H9 (cell line): ENCODE data around the gene PTX3. TPM values are rescaled to one million over a fixed set of nuclear protein-coding genes. Genes with fewer than 3 reads are reported as not detected.

Experiments used
- DNase-seq: peaks from one replicate; pipeline ENCODE4 v3.0.0-alpha.2; 2017
- H2AFZ ChIP-seq: one replicate; pipeline ENCODE4 v1.6.1; 2013; ENCODE audit warnings: mild to moderate bottlenecking, low read length, control low read depth, moderate library complexity
- H2AK5ac ChIP-seq: 2 replicates; pipeline ENCODE4 v1.6.1; 2013; ENCODE audit warnings: low read length, control low read depth, mixed read lengths; ENCODE audit not compliant: insufficient read length
- H2BK120ac ChIP-seq: one replicate; pipeline ENCODE4 v1.6.1; 2013; ENCODE audit warnings: low read depth, mild to moderate bottlenecking, low read length, control low read depth, inconsistent platforms; ENCODE audit not compliant: poor library complexity, severe bottlenecking
- H2BK12ac ChIP-seq: 2 replicates; pipeline ENCODE4 v1.6.1; 2013; ENCODE audit warnings: low read length, control low read depth, mixed read lengths, low read depth; ENCODE audit not compliant: insufficient read length
- H2BK15ac ChIP-seq: 2 replicates; pipeline ENCODE4 v1.6.1; 2013; ENCODE audit warnings: low read depth, low read length, control low read depth
- H2BK20ac ChIP-seq: one replicate; pipeline ENCODE4 v1.6.1; 2013; ENCODE audit warnings: low read depth, mild to moderate bottlenecking, low read length, control low read depth, inconsistent platforms; ENCODE audit not compliant: poor library complexity, severe bottlenecking
- H2BK5ac ChIP-seq: 2 replicates; pipeline ENCODE4 v1.6.1; 2013; ENCODE audit warnings: low read length, control low read depth, mixed read lengths; ENCODE audit not compliant: insufficient read length
- H3K14ac ChIP-seq: 2 replicates; pipeline ENCODE4 v1.6.1; 2013; ENCODE audit warnings: low read length, control low read depth; ENCODE audit not compliant: insufficient read depth
- H3K18ac ChIP-seq: 2 replicates; pipeline ENCODE4 v1.6.1; 2013; ENCODE audit warnings: low read depth, mild to moderate bottlenecking, mixed read lengths, low read length, control low read depth; ENCODE audit not compliant: insufficient read length
- H3K23ac ChIP-seq: 2 replicates; pipeline ENCODE4 v1.6.1; 2013; ENCODE audit warnings: low read length, control low read depth, mixed read lengths, low read depth; ENCODE audit not compliant: insufficient read length
- H3K23me2 ChIP-seq: 2 replicates; pipeline ENCODE4 v1.6.1; 2013; ENCODE audit warnings: low read depth, mild to moderate bottlenecking, mixed read lengths, low read length, control low read depth; ENCODE audit not compliant: insufficient read length, poor library complexity, severe bottlenecking
- H3K27ac ChIP-seq: 2 replicates; pipeline ENCODE4 v1.5.1; 2013; ENCODE audit warnings: low read length, control low read depth, mixed read lengths, low read depth; ENCODE audit not compliant: insufficient read length
- H3K27me3 ChIP-seq: 2 replicates; pipeline ENCODE4 v1.6.1; 2013; ENCODE audit warnings: low read length, control low read depth, inconsistent platforms; ENCODE audit not compliant: insufficient read depth
- H3K4ac ChIP-seq: 2 replicates; pipeline ENCODE4 v1.6.1; 2013; ENCODE audit warnings: low read depth, mild to moderate bottlenecking, control low read depth, inconsistent platforms, low read length, moderate library complexity
- H3K4me1 ChIP-seq: 2 replicates; pipeline ENCODE4 v1.6.1; 2013; ENCODE audit warnings: low read length, control low read depth, inconsistent platforms; ENCODE audit not compliant: insufficient read depth
- H3K4me2 ChIP-seq: 2 replicates; pipeline ENCODE4 v1.6.1; 2013; ENCODE audit warnings: low read length, control low read depth, mixed read lengths; ENCODE audit not compliant: insufficient read length, insufficient read depth
- H3K56ac ChIP-seq: 2 replicates; pipeline ENCODE4 v1.6.1; 2013; ENCODE audit warnings: low read depth, mild to moderate bottlenecking, mixed read lengths, low read length, control low read depth; ENCODE audit not compliant: insufficient read length
- H3K79me1 ChIP-seq: 2 replicates; pipeline ENCODE4 v1.6.1; 2013; ENCODE audit warnings: low read depth, mild to moderate bottlenecking, moderate library complexity, low read length, control low read depth, inconsistent platforms; ENCODE audit not compliant: insufficient read depth, poor library complexity, severe bottlenecking
- H3K79me2 ChIP-seq: 2 replicates; pipeline ENCODE4 v1.6.1; 2013; ENCODE audit warnings: low read length, control low read depth, inconsistent platforms; ENCODE audit not compliant: insufficient read depth
- H3K9ac ChIP-seq: 2 replicates; pipeline ENCODE4 v1.6.1; 2013; ENCODE audit warnings: low read length, control low read depth, mixed read lengths; ENCODE audit not compliant: insufficient read length; ENCODE audit errors: extremely low read depth
- H3K9me3 ChIP-seq: one replicate; pipeline ENCODE4 v1.6.1; 2013; ENCODE audit warnings: low read depth, low read length, inconsistent platforms; ENCODE audit not compliant: control insufficient read depth
- H3T11ph ChIP-seq: one replicate; pipeline ENCODE4 v1.6.1; 2013; ENCODE audit warnings: mild to moderate bottlenecking, low read length, control low read depth, inconsistent platforms
- H4K20me1 ChIP-seq: one replicate; pipeline ENCODE4 v1.6.1; 2013; ENCODE audit not compliant: control insufficient read depth, insufficient read length, insufficient read depth
- H4K5ac ChIP-seq: 2 replicates; pipeline ENCODE4 v1.6.1; 2013; ENCODE audit warnings: low read depth, mild to moderate bottlenecking, mixed read lengths, low read length, control low read depth; ENCODE audit not compliant: insufficient read length
- H4K8ac ChIP-seq: replicated peaks from 2 replicates; pipeline ENCODE4 v1.6.1; 2013; ENCODE audit warnings: low read length, control low read depth, mixed read lengths, low read depth; ENCODE audit not compliant: insufficient read length
- H4K91ac ChIP-seq: 2 replicates; pipeline ENCODE4 v1.6.1; 2013; ENCODE audit warnings: low read depth, mild to moderate bottlenecking, moderate library complexity, mixed read lengths, low read length, control low read depth; ENCODE audit not compliant: insufficient read length
- H3K27ac Mint-ChIP-seq, 3 experiments: 2 replicates in 2 of 3; 3 replicates in 1 of 3; pipeline ENCODE4 v1.8.0; 2020 to 2021; ENCODE audit warnings: mixed read lengths in 3 of 3, mild to moderate bottlenecking in 1 of 3, moderate library complexity in 1 of 3
- H3K27me3 Mint-ChIP-seq: 2 replicates; pipeline ENCODE4 v1.8.0; 2021; ENCODE audit warnings: low read depth, mild to moderate bottlenecking, moderate library complexity, mixed read lengths
- H3K36me3 Mint-ChIP-seq, 3 experiments: 2 replicates in 2 of 3; 3 replicates in 1 of 3; pipeline ENCODE4 v1.8.0; 2020 to 2021; ENCODE audit warnings: low read depth in 3 of 3, mixed read lengths in 3 of 3; ENCODE audit not compliant: insufficient read depth in 1 of 3
- H3K4me1 Mint-ChIP-seq, 2 experiments: 2 replicates each; pipeline ENCODE4 v1.8.0; 2020; ENCODE audit warnings: mixed read lengths in 2 of 2
- H3K4me3 Mint-ChIP-seq, 2 experiments: 2 replicates in 1 of 2; 3 replicates in 1 of 2; pipeline ENCODE4 v1.8.0; 2020 to 2021; ENCODE audit warnings: mild to moderate bottlenecking in 2 of 2, mixed read lengths in 2 of 2, moderate library complexity in 1 of 2
- H3K9me3 Mint-ChIP-seq, 2 experiments: 2 replicates in 1 of 2; 3 replicates in 1 of 2; pipeline ENCODE4 v1.8.0; 2020; ENCODE audit warnings: mild to moderate bottlenecking in 2 of 2, mixed read lengths in 2 of 2, moderate library complexity in 1 of 2
- WGBS: extraction: QIAGEN DNeasy Blood & Tissue Kit; methylation state at CpG from one replicate; pipeline ENCODE4 v1.1.7; 2013; ENCODE audit warnings: missing lambda C conversion rate, low lambda C conversion rate, mixed read lengths; ENCODE audit not compliant: insufficient read length; ENCODE audit errors: extremely low coverage; 5-methylcytosine and 5-hydroxymethylcytosine counted together
- total RNA-seq: library from RNA; stranded (reverse); gene quantifications from 2 replicates; pipeline ENCODE4 v1.2.1, GENCODE V29; 2021
- TF ChIP-seq, protein P1 (sequence below): fragments of 200-600 bp; sonication (generic); conservative IDR thresholded peaks from 3 replicates; pipeline ENCODE4 v1.8.0; 2021; ENCODE audit warnings: antibody characterized with exemption, mild to moderate bottlenecking

The PTX3 gene
- total RNA-seq, 1 experiment from 2014 or later: 0.11 TPM

- Histone ChIP-seq H2AFZ (no peak overlapping the region), H3K56ac (no peak overlapping the region), H2BK120ac (no peak overlapping the region), H3K14ac (no peak overlapping the region), H3K27me3 (no peaks in the 10 kb centered on the region), H3K4me2 (no peak overlapping the region), H4K91ac (no peak overlapping the region), H3K23ac (no peak overlapping the region), H3K79me2 (no peaks in the 10 kb centered on the region), H3K23me2 (no peaks in the 10 kb centered on the region), H3K9me3 (no peaks in the 10 kb centered on the region), H2AK5ac (no peak overlapping the region), H4K20me1 (no peaks in the 10 kb centered on the region), H4K8ac (no peak overlapping the region), H3K4ac (no peak overlapping the region), H3K9ac (no peak overlapping the region), H2BK12ac (no peak overlapping the region), H2BK5ac (no peak overlapping the region), H3K4me1 (peaks cover 5% of the 10 kb centered on the region), H3K79me1 (no peaks in the 10 kb centered on the region), H4K5ac (no peak overlapping the region), H2BK20ac (no peak overlapping the region), H3K27ac (no peak overlapping the region), H3T11ph (no peak overlapping the region), H3K18ac (no peak overlapping the region), H2BK15ac (no peak overlapping the region)
- Mint-ChIP-seq H3K4me3 (no peak overlapping the region), H3K27ac (0 out of 7 replicates have a peak overlapping the region, but pooled peaks of 1 of the 3 experiments have one; percentile 32), H3K4me1 (no peaks in the 10 kb centered on the region), H3K36me3 (no peaks in the 10 kb centered on the region), H3K9me3 (no peaks in the 10 kb centered on the region), H3K27me3 (no peaks in the 10 kb centered on the region)
- DNase-seq: no peak
- WGBS: no CpG with 5 or more reads among the region's 3 CpGs
- TF ChIP-seq, protein P1, sequence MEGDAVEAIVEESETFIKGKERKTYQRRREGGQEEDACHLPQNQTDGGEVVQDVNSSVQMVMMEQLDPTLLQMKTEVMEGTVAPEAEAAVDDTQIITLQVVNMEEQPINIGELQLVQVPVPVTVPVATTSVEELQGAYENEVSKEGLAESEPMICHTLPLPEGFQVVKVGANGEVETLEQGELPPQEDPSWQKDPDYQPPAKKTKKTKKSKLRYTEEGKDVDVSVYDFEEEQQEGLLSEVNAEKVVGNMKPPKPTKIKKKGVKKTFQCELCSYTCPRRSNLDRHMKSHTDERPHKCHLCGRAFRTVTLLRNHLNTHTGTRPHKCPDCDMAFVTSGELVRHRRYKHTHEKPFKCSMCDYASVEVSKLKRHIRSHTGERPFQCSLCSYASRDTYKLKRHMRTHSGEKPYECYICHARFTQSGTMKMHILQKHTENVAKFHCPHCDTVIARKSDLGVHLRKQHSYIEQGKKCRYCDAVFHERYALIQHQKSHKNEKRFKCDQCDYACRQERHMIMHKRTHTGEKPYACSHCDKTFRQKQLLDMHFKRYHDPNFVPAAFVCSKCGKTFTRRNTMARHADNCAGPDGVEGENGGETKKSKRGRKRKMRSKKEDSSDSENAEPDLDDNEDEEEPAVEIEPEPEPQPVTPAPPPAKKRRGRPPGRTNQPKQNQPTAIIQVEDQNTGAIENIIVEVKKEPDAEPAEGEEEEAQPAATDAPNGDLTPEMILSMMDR: no peak
Observed at GRCh38 chr3:157416347-157417087, 20.1 kb upstream of the PTX3 start.
